ENCODE results near the gene GRAP2.
"Not testable (repeated sequence)": the region's sequence is repeated elsewhere in the genome, so short reads cannot be mapped to it uniquely, and the experiment has no call there.

The GRAP2 gene

GRCh38 chr22:39898997-39899396 lies 1.9 kb upstream of the GRAP2 start:
- DNase-seq, result no peak

- DNase-seq, result no peak
Measured at GRCh38 chr22:39901565-39902146, 772 bp downstream of the GRAP2 start.

DNA sequence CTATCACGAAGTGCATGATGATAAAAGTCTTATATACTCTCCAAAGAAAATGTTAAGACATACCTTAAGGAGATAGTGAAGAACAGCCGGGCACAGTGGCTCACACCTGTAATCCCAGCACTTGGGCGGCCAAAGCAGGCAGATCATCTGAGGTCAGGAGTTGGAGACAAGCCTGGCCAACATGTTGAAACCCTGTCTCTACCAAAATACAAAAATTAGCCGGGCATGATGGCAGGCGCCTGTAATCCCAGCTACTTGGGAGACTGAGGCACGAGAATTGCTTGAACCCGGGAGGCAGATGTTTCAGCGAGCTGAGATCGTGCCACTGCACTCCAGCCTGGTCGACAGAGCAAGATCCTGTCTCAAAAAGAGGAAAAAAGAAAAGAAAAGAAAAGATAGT lies 3.1 kb downstream of the GRAP2 start:
- DNase-seq, result not testable (repeated sequence)

- DNase-seq, result no peak
Measured at GRCh38 chr22:39904862-39905261, 4.0 kb downstream of the GRAP2 start.

DNA sequence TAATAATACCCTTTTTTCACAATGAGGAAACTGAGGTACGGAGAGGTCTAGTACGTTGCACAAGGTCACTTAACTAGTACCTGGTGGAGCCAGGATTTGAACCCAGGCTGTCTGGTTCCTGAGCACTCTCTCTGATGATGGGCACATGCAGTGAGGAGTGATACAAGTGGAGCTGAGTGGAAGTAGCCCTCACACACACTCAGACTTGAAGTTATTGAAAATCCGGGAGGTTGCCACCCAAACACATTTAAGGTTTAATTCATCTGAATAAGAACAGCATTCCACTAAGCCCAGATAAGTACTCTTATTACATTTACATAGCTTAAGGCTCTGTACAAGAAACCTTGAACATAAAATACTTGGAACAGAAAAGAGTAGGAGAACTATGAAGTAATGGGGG lies 4.8 kb downstream of the GRAP2 start:
- no peak for DNase-seq

DNA sequence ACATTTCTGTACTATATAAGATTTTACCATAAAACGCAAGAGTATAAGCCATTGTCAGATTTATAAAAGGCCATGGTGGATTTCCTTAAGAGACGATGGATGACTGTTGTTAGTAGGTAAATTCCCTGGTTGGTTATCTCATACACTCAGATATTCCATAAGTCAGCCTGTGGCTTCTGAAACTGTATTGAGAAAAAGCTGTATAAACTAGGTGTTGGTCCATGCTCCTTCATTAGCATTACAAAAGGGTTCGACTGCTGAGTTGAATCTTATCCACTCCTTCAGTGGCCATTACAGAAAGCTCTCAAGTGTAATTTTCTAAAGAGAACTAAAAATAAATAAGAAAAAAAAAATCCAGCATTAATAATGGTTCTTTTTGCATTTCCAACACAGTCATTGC lies 5.3 kb downstream of the GRAP2 start:
- no peak for DNase-seq

DNA sequence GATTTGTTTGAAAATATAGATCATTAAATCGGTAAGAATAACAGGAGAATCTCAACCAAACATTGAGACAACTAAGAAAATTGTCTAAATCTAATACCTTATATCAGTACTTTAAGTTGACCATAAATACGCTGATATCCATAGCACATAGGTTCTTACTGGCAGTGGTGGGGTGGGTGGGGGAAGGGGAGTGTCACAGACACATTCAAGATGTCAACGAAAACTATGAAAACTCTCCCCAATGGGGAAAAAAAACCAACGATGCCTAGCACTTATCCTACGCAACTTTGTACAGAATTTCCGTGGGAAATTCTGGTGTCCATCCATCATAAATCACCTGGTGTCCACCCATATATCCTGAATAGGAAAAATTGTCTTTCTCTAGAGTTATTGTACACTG lies 6.2 kb downstream of the GRAP2 start:
- DNase-seq, result no peak

DNA sequence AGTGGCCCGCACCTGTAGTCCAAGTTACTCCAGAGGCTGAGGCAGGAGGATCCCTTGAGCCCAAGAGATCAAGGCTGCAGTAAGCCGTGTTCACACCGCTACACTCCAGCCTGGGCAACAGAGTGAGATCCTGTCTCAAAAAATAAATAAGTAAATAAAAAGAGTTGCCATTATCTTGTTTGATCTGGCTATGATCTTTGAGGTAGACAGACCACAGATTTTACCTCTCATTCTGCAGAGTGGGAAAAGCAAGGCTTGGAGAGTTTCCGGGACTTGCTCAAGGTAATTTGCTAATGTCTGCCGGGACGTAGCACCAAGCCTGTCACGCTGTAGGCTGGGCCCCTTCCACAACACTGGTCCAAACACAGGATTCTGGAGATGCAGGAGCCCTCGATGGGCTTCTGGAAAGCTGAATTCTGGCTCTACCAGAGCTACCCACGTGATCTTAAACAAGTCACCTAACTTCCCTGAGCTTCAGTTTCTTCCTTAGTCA lies 6.8 kb downstream of the GRAP2 start:
- DNase-seq, result no peak

GRCh38 chr22:39908136-39908535 lies 7.3 kb downstream of the GRAP2 start:
- DNase-seq, result no peak

DNA sequence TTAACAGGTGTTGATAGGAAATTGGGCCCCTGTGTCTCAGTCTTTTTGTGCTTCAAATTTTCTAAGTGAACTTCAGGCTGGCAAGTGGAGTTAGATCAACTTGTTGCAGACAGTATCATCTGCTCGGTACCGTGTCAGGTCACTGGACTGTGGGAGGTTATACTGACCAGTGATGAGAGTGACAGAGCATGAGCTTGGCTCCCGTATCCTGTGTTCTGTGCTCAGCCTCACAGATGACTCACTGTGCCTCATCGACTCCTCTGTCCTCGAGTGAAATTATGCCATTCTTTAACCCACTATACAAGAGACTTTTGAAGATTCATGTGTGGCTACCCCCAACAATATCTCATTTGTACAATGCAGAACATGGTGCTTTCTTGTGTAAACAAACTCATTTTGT lies 7.9 kb downstream of the GRAP2 start:
- DNase-seq, result no peak

DNA sequence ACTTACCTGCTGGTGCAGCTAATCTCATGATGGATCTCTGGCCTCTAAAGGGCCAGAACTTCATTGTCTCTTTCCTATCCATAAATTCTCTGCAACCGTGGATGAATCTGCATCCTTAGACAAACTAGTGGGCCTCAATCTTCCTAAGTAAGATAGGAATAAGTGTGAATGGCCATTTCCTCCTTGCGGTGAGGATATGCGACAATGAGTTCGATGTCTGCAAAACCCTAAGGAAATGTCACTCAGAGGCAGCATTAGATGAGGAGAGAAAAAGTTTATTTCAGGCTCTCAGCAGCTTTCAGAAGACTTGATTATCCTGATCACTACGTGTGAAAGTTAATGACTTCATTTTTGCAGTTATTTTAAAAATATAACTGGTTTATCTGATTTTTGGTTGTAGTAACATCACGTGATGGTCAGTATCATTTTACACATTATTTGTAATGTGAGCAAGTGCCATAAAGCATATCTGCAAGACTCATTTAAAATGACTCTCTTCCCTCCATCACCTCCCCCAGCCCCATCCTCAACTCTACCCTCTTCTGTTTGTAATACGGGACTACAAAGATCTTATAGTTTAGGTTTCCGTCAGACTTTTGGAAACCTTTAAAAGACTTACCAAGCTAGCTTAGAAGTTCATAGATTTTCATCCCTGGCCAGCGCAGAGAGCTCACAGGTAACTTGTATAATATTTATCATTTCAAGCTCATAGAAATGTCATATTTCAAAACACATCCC lies 10.2 kb downstream of the GRAP2 start:
- no peak for DNase-seq

DNA sequence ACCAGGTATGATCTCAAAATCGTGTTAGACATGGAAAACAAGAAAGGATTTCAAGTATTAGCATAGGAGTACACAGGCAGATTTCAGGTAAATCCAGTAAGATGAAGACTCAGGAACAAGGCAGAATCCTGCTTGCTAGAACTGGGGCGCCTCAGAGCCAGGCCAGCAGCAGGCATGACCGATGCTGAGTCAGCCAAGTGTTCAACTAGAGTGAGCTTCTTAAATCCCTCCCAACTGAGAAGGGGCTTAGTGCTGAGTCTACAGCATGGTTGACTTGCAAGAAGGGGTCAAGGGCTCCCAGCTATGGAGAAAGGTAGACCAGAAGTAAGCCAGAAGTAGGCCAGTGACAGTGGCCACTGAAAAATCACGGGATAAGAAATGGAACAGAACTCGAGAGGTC lies 12.4 kb downstream of the GRAP2 start:
- no peak for DNase-seq

- DNase-seq, result no peak
Measured at GRCh38 chr22:39913886-39914285, 13.0 kb downstream of the GRAP2 start.

- DNase-seq, result no peak
Measured at GRCh38 chr22:39914584-39914983, 13.7 kb downstream of the GRAP2 start.

GRCh38 chr22:39915295-39915726 lies 14.4 kb downstream of the GRAP2 start:
- no peak for DNase-seq

GRCh38 chr22:39916496-39916895 lies 15.6 kb downstream of the GRAP2 start:
- no peak for DNase-seq

DNA sequence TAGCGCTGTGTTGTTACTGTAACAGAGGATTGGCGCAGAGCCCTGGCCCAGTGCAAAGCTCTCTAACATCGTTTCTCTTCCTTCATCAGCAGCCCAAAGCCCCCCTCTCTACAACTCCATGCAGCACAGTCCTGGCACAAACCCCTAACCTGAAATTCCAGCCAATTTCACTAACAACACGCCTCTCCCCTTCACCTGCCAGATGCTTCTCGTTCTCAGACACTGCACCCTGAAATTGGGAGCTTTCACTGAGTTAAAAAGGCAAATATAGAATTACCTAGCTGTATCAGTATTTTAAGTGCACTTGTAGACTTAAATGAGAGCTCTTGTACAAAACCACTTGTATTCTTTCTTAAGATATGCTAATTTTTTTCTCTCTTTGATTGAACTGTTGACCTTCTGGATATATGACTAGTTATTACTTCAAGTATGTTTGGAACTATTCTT lies 16.3 kb downstream of the GRAP2 start:
- no peak for DNase-seq

GRCh38 chr22:39917776-39918495 lies 17.1 kb downstream of the GRAP2 start:
- DNase-seq, result no peak

DNA sequence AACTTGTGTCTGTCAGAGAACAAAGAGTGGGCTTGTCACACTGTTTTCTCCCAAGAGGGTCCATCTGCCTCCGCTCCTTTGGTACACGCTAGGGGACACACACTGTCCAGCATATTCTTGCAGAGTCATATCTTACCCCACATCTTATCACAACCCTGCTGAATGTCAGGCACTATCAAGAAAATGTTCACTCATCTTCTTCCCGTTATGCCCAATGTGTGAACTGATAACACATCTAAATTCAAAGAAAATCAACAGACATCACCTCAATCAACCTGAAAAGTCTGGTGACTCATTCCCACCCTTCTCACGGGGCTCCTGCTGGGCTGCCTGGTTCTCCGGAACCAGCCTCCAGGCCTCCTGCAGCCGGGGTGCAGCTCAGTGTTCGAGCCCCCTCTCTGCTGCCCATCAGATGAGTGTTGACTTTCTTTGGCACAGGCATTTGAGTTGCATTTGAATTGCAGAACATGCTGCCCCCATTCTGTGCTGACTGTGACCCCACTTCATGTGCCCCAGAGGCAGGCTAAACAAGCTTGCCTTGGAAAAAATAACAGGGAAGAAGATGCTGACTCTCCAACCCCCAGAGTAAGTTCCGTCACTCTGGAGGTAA lies 19.4 kb downstream of the GRAP2 start:
- DNase-seq, result no peak

DNA sequence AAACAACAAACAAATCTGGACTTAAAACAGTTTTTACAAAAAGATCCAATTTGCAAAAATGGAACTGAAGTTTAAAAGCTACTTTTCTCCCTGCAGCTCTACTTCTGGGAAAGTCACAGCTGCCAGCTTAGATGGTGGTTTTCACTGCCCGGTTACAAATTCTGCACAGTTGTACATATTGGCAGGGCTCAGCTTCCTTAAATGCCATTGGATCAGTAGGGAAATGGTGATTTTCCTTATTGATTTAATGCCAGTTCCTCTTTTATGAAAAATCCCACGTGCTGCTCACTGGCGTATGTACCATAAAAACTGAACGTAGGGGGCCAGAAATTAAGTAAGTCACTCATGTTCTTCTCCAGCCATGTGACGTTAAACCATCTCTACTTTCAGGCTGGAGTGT lies 22.8 kb downstream of the GRAP2 start:
- DNase-seq, result no peak

DNA sequence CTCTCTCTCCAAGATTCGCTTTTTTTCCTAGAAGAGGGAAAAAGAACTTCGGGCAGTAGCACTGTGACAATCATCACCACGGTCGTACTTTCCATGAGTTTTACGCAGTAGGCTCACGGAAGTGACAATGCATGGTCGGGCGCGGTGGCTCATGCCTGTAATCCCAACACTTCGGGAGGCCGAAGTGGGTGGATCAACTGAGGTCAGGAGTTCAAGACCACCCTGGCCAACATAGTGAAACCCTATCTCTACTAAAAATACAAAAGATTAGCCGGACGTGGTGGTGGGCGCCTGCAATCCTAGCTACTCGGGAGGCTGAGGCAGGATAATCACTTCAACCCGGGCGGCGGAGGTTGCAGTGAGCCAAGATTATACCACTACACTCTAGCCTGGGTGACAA lies 23.4 kb downstream of the GRAP2 start:
- DNase-seq, result no peak

- no peak for DNase-seq
Measured at GRCh38 chr22:39925273-39925672, 24.4 kb downstream of the GRAP2 start.

DNA sequence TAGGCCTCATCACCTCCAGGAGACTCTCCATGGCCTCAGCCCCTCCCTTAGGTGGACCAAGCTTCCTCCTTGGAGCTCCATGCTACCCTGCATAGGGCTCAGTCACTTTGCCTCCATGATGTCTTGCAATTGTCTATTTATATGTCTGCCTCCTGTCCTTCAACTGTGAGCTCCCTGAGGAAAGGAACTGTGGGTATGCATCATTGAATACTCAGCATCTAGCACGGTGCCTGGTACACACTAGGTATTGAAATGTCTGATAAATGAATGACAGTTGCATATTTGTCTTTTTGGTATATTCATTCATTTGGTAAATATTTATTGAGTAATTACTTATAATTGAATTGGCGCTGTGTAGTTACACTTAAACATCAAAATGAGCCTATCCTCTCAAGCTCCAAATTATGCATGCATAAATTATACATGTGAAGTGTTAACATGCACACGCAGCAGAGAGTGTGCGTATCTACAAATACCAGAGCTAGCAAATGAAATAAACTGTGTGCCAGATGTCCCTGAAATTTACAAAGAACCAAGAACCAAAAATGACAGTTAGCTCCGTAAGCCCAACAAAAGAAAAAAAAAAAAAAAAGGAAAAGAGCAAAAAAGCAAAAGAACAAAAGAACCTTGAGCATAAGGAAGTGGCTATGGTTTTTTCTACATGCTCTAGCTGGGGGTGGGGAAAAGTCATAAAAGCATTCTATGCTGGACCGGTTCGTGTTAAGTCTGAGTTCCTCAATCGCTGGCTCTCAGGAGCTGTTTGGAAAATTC lies 25.2 kb downstream of the GRAP2 start:
- no peak for DNase-seq

Data from left hindlimb (tissue), 1 donor.